ENCODE results near the gene MSANTD2.

The MSANTD2 gene

DNA sequence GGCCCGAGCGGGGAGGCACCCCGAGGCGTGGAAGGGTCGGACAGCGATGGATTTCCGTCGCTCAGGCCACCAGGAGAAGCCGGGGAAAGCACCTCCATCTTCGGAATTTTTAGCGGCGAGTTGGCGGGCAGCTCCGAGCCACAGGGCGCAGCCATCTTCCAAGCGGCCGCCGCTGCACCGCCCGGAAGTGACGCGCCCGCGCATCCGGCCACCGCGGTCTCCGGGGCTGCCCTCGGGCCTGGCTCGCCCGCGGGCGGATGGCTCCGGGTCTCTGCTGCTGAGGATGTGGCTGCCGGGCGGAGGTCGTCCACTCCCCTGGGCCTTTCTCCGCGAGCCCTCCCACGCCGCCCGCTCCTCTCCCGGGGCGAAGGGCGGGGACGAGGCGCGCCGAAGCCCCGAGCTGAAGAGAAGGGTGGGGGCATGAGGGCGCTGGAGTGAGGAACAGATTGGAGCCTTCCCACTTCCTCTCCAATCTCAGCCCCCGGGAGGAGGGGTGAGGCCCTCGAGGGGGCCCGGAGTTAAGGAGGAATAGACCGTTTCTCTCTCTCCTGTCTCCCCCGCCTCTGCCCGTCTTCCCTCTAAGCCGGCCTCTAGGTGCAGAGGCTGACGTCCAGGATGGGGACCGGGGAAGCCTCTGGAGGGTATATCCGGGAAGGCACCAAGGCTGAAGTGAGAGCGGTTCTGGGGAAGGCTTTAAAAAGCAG lies at the start of gene MSANTD2:
Gene MSANTD2, minus strand, starts transcription at position 181 of the 704 bp plus-strand sequence. Its CDS starts 26 bp downstream, at position 155.
- peak; percentile 44 for DNase-seq

DNA sequence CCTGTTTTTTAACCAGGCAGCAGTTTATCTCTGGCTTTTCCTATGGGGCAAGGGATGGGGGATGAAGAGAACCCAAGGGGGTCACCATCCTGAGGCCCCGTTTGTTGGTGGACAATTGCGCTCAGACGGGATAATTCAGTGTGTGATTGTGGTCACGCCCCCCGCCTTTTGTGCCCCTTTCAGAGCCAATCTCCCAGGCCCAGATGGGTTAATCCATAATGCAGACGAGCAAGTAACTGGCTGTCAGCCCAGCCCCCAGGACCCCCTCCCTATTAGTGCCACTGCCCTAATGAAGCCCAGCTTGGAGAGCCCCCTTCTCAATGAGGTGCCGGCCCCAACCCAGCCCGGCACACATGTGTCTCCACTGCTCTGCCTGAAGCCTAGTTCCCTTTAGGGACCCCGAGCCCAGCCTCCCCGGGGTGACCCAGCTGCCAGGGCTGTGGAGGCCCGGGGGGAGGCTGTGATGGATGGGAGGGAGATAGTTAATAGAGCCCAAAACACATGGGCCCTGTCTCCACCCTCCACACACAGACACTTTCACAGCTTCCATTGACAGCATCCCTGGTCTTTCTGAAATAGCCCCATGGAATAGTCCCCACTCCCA lies 46.0 kb upstream of the MSANTD2 start:
- no peak for DNase-seq

DNA sequence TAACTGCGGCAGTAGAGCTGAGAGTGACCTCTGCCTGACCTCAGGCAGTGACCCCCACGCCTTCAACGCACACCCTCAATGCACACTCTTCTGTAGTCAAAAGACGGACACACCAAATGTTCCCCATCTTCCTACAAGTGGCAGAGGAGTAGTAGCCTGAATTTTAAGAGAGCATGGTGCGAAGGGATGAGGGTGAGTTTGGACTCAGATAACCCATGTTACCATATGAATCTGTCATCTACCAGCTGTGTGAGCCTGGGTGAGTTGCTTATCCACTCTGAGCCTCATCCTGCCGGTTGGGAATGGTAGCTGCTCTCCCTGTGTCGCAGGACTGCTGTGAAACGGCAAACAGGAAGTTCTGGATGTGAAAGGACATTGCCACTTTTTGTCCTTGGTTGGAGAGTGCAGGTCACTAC lies 44.5 kb upstream of the MSANTD2 start:
- DNase-seq, result no peak

DNA sequence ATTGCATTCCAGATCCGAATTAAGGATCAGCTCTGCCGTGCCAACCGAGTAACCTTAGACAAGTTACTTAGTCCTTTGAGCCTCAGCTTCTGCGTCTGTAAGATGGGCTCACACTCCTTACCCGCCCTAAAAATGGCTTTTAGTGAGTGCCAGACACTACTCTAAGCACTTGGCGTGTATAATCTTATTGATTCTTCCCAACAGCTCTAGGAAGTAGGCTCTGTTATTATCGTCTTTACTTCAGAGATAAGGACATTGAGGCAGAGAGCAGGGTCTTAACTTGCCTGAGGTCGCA lies 43.4 kb upstream of the MSANTD2 start:
- no peak for DNase-seq

DNA sequence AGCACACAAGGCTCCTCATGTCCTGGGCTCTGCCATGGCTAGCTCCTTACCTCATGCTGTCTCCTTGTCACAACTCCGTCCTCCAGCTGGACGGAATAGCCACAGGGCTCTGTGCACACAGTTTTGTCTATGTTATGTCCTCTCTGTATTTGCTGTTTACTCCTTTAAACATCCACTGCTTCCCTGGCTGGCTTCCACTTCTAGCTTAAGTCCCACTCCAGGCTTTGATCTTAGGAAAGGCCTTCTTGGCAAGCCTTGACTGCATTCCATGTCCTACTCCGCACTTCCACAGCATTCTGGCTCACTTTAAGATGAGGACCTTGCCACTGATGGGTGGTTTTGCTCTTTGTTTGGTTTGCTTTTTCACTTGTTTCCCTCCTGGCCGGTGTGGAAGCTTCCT lies 42.1 kb upstream of the MSANTD2 start:
- no peak for DNase-seq

DNA sequence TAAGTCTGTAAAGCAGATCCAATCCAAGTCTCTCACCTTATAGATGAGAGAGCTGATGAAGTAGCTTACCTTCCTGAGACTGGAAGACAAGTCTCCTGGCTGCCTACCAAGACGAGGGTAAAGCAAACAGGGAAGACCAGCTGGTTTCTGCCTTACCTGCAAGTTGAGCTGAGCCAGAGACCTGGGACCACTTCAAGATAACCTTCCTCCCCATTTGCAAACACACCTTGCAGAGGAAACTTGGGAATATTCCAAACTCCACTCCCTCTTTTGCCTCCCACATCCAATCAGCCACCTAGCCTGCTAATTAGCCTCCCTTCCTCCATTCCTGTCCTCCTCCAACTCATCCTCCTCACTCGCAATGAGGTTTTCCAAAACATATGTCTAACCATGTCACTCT lies 41.6 kb upstream of the MSANTD2 start:
- no peak for DNase-seq

DNA sequence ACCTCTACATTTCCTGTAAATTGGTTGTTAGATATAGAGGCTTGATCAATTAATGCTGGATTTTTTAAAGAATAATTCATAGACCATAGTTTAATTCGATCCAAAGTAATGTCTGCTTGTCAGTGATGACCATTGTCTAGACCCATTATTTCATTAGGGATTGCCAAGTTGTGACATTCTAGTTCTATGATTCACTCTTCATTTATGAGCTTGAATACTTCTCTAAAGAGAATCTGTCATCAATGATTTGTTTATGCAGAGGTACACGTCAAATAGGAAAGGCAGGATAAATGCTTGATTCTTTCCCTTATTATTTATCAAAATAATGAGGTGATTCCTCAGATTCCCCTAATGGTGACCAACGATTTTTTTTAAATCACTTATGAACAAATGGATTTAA lies 41.0 kb upstream of the MSANTD2 start:
- peak; percentile 13 for DNase-seq

DNA sequence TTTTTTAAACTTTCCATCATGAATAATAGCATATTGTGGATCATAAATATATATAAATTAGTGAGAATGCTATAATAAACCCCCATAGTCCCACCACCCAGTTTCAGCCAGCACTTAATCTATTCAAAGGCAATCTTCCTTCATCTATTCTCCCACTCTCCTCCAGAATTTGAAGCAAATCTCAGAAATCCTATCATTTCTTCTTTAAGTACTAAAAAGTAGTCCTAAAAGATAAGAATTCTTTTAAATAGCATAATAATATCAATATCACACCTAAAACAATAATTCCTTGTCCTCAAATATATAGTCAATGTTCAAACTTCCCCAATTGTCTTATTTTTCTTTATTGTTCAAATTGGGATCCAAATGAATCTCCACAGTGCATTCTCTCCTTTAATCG lies 40.5 kb upstream of the MSANTD2 start:
- DNase-seq, result no peak

DNA sequence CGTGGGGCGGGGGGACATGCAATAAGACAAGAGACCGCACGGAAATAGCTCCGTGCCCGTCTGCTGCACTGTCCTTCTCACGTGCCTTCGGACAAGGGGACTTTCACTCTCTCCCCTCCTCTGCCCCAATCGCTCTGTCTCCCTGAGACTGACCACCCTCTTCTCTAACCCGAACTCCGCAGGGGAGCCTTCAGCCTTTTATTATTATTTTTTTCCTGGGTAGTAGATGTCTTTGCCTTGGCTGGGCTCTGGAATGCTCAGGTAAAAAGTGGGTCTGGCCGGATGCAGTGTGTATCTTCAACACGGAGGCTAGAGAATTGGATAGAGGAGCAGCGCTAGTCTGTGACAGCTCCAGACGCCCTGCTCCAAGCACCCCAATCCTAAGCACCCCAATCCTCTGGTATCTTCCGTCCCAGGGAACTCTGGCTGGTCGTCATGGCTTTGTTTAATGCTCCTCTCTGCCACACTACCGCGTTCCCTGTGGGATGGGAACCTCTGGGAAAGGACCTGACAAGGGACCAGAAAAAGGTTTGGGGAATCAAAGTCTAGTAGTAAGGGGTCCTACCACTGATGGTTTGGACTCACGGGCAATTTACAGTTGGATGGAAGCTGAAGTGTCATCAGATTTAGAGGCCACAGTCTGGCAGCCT lies 39.9 kb upstream of the MSANTD2 start:
- no peak for DNase-seq

DNA sequence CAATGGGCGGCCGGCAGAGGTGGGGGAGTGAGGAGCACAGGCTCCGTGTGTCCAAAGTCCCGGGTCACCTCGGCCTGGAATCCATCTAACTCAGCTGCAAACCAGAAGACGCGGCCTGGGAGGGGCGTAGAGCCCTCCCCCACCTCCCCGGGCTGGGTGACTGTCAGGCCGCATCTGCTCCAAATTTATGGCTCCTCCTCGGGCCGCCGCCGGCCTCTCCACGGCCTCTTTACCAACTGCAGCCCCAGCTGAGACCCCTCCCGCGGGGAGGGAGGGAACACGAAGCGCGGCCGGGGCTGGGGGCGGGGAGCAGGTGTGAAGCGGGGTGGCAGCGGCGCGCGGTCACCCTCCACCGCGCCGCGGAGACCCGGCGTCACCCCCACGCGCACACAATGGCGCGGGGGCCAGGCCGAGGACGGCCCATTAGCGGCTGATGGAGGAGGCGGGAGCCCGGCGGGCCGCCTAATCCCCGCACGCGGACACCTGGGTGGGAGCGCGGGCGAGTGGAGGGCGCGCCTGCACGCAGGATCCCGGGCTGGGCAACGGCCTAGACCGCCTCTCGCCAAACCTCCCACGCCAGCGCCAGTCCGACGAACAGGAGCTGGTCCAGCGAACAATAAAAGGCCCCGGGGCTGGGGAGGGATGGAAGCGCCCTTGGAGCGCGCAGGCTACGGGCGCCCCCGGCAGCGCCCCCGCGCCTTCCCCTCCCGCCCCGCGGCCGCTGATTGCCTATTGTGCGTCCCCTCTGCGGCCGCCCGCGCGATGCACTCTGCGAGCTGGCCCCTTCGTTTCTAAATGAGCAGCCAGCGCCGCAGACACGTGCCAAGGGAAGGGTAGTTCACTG lies 39.1 kb upstream of the MSANTD2 start:
- no peak for DNase-seq

DNA sequence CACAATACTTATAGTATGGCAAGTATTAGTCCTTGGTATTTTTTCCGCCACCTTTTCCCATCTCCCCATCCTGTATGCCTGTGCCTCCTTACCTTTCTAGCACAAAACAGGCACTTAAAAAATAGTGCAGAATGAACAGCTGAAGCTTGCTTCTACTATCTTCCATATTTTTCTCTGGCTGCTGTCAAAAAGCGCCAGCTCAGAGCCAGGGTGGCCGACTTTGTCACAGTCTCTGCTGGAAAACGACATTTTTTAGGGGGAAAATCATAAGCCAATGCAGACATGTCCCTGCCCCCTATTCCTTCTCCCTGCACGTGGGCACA lies 38.6 kb upstream of the MSANTD2 start:
- DNase-seq, result no peak

DNA sequence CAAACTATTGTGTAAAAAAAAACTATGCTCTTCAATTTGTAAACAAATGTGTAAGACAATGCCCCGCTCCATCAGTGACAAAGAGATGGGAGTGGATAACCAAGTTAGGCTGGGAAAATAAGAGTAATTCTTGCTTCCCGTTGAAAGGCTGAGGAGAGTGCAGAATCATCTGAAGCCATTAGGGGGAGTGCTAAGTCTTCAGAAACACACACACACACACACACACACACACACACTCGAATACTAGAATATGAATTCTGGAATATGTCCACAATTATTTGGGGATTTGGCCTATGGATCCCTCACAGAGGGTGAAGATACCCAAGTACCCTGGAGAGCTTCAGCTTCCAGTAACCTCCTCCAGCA lies 37.3 kb upstream of the MSANTD2 start:
- DNase-seq, result peak; percentile 80

DNA sequence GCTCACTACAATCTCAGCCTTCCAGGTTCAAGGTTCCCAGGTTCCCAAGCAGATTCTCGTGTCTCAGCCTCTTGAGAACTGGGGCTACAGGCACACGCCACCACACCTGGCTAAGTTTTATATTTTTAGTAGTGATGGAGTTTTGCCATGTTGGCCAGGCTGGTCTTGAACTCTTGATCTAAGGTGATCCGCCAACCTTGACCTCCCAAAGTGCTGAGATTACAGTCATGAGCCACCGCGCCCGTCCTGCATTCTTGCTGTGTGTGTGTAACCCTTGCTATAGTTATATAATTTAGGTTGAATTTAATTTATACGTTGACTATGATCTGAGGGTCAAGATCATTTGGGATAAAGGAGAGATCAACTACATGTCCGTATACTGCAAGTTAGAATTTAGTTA lies 35.7 kb upstream of the MSANTD2 start:
- DNase-seq, result no peak

DNA sequence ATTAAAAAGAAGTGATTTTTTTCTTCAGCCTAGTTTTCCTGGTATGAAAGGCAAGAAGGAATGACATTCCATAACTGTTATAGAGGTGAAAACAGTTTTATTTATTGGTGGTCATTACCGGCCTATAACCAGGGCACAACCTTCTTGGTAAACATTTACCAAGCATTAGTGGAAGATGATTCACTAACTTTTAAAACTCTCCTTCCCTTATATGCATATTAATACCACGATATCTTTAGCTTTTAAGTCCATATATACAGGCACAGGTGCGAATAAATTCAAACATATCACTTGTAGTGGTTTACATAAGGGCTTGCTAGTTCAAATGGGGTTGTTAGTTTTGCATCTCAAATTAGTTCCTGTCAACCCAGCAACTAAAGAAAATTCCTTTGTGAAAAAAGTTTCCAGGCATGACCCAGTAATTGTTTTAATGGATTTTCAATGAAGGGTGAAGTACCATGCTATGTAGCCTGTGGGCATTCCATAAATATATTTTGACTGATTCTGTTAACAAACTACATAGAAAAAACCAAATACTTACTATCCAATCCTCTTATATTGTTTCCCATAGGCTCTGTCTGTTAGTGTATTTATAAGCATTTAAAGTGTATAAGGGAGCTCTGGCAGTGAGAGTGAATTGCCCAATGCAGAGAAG lies 34.4 kb upstream of the MSANTD2 start:
- DNase-seq, result peak; percentile 58

DNA sequence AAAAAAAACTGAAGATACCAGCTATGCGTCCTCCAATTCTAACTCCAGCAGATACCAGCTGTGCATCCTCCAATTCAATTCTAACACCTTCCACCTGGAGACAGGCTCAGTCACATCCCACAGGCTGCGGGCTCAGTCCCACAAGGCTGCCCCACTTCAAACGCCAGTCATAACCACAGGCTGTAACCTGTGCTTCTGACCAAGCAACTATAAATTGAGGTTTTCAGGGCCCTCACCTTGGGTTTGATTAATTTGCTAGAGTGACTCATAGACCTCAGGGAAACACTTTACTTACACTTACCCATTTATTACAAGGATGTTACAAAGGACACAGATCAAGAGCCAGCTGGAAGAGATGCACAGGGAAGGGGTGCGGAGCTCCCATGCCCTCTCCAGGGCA lies 32.4 kb upstream of the MSANTD2 start:
- peak; percentile 65 for DNase-seq

DNA sequence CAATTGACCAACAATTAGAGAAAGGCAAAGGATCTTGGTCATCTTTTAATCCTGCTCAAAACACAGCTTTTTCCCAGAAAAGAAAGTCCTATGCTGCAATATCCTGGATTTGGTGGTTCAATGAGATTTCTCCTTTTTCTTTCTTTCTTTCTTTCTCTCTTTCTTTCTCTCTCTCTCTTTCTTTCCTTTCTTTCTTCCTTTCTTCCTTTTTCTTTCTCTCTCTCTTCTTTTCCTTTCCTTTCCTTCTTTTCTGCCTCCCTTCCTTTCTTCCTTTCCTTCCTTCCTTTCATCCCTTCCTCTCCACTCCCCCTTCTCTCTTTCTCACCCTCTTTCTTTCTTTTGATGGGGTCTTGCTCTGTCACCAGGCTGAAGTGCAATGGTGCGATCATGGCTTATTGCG lies 31.7 kb upstream of the MSANTD2 start:
- DNase-seq, result no peak

DNA sequence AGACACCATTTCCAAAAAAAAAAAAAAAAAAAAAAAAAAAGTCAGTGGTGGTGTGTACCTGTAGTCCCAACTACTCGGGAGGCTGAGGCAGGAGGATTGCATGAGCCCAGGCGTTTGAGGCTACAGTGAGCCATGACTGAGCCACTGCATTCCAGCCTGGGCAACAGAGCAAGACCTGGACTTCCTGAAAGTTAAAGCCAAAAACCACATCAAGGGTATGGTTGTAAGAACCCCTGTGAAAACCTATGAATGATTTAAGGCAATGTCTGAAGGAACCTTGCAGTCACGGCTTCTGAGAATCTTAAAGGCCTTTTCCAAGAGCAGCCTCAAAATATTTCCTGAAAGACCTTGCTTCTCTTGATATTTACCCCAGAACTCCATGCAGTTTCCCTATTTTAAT lies 30.5 kb upstream of the MSANTD2 start:
- DNase-seq, result no peak

DNA sequence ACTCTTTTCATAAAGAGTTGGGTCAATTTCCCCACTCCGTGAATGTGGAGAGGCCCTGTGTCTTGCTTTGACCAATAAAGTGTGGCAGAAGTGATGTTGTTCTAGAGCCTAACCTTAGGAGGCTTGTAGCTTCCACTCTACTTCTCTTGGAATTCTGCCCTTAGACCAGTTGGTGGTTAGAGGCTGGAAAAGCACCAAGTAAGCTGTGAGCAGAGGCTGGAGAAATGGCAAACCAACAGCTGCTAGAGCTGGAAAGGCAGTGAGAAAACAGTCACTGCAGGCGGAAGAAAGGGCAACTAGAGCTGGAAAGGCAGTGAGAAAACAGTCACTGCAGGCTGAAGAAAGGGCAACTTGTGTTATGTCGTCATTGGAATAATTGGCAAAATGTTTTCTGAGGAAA lies 29.8 kb upstream of the MSANTD2 start:
- DNase-seq, result no peak

DNA sequence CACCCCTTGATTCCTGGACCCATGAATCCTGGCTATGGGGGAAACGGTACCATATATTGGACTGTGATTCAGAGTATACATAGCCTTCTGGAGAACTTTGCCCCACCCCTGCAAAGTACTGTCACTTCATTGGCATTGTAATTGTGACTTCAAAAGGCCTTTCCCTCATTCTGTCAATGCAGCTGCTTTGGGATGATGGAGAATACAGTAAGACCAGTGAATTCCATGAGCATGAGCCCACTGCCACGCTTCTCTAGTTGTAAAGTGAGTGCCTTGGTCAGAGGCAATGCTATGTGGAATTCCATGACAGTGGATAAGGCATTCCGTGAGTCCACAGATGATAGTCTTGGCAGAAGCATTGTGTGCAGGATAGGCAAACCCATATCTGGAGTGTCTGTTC lies 25.7 kb upstream of the MSANTD2 start:
- DNase-seq, result no peak

DNA sequence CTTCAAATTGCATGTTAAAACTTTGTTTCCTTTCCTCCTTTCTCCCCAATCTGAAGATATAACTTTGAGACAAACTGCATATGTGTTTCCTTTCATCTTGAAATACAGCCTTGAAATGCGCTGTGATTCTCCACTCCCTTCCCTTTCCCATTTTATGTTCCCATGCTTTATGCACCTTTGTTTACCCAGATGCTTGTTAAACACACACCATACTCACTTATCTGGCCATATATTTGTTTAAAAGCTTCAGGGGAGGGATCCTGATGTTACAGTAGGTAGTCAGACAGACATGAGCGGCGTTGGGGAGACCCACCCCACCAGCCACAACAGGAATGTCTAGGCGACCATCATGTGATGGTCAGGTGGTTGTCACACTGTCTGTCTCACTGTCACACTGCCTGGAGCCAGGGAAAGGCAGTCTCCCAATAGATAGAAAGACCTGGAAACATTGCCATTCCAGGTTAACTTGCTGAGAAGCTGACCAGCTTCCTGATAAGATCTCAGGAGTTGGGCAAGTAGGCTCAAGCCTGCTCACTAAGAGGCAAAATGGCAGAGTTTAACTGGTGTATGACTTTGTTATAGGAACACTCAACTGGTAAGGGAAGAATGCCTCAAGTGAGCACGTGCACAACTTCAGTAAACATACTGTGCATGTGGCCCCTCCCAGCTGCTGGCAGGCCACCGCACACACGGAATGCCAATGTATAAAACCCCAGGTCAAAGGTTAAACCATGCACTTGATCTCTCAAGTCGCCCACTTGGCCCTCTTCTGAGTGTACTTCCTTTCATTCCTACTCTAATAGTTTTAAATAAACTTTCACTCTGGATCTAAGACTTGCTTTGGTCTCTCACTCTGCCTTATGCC lies 23.5 kb upstream of the MSANTD2 start:
- no peak for DNase-seq

DNA sequence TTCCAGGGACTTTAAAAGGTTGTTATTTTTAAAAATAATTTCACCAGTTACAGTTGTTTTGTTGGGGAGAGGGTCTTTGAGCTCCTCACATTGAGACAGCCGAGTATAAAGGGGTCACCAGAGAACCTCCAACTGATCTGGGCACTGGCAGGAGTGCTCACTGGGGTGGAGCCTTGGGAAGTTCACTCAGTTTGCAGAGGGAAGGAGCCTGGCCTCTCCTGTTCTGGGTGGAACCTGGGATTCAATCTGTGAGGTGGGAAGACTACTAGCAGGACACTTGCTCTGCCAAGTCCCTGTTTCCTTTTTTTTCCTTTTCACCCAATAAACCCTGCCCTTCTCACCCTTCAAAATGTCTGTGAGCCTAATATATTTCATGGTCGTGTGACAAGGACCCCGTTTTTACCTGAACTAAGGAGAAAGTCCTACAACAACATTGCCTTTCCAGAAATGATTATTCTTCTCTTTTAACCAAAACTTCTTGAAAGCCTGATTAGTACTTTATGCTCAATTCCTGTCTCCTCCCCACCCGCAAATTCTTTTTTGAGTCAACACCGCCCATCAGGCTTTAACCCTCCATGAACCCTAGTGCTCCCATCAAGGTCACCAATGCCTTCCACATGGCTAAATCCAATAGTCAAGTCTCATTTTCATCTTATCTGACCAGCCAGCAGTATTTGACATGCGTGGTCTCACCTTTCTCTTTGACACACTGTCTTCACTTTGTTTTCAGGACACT lies 22.0 kb upstream of the MSANTD2 start:
- DNase-seq, result no peak

DNA sequence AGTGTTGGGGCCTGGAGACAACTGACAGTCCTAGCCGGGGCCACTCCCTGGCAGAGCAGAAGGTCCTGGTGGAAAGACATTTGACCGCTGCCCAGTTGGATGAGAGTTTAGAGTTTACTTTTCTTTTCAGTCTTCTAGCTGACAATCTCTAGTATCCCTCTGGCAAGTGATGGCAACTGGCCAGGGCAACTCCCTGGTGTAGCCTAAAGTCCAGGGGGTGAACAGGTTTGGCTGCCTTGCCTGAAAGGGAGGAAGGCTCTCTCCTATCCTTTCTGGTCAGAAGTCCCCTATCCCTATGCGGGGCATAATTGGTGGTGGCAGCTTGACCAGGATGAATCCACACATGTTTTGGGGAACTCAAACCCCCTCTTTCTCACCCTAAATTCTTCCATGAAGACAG lies 16.8 kb upstream of the MSANTD2 start:
- no peak for DNase-seq

Measured in kidney glomerular epithelial cell (primary cell).